GM21526 (cell line): ENCODE results near the gene GAL3ST1.
"Not testable (repeated sequence)": the region's sequence is repeated elsewhere in the genome, so short reads cannot be mapped to it uniquely, and the experiment has no call there.

ENCODE experiments used
- ATAC-seq: cut with Tn5 transposase; IDR thresholded peaks from one replicate; pipeline ENCODE4 v1.9.1; 2021; ENCODE audit warnings: moderate library complexity; ENCODE audit not compliant: unreplicated experiment, low FRiP score

The GAL3ST1 gene

GRCh38 chr22:30567277-30567676 lies 7.2 kb downstream of the GAL3ST1 start:
- ATAC-seq, result not testable (repeated sequence)

GRCh38 chr22:30566125-30566524 lies 8.3 kb downstream of the GAL3ST1 start:
- ATAC-seq, result no peak

- ATAC-seq, result no peak
These were observed 9.1 kb downstream of the GAL3ST1 start for GRCh38 chr22:30565341-30565740.

- no peak for ATAC-seq
These were observed 9.7 kb downstream of the GAL3ST1 start for GRCh38 chr22:30564761-30565119.

GRCh38 chr22:30564045-30564760 lies 10.3 kb downstream of the GAL3ST1 start:
- no peak for ATAC-seq

- ATAC-seq, result no peak
These were observed 12.1 kb downstream of the GAL3ST1 start for GRCh38 chr22:30562366-30562765.

- ATAC-seq, result no peak
These were observed 12.9 kb downstream of the GAL3ST1 start for GRCh38 chr22:30561402-30562189.

GRCh38 chr22:30560643-30561202 lies 13.7 kb downstream of the GAL3ST1 start:
- ATAC-seq, result not testable (repeated sequence)

- no peak for ATAC-seq
These were observed 14.6 kb downstream of the GAL3ST1 start for GRCh38 chr22:30559889-30560288.

- no peak for ATAC-seq
These were observed 17.2 kb downstream of the GAL3ST1 start for GRCh38 chr22:30557243-30557642.

GRCh38 chr22:30556388-30556787 lies 18.1 kb downstream of the GAL3ST1 start:
- ATAC-seq, result no peak

- no peak for ATAC-seq
These were observed 18.9 kb downstream of the GAL3ST1 start for GRCh38 chr22:30555282-30556210.

GRCh38 chr22:30553971-30554370 lies 20.5 kb downstream of the GAL3ST1 start:
- no peak for ATAC-seq

GRCh38 chr22:30552719-30553118 lies 21.7 kb downstream of the GAL3ST1 start:
- no peak for ATAC-seq

- not testable (repeated sequence) for ATAC-seq
These were observed 22.7 kb downstream of the GAL3ST1 start for GRCh38 chr22:30551813-30552212.

- ATAC-seq, result no peak
These were observed 27.3 kb downstream of the GAL3ST1 start for GRCh38 chr22:30547188-30547587.

- ATAC-seq, result no peak
These were observed 27.8 kb downstream of the GAL3ST1 start, which contains the start of gene SEC14L6 for GRCh38 chr22:30546616-30547015. Gene SEC14L6 (minus strand): TSS chr22:30546741. CDS start chr22:30546682, 59 bp downstream.

- ATAC-seq, result no peak
These were observed 31.7 kb downstream of the GAL3ST1 start for GRCh38 chr22:30542811-30543188.

GRCh38 chr22:30541961-30542810 lies 32.3 kb downstream of the GAL3ST1 start:
- ATAC-seq, result no peak

GRCh38 chr22:30541511-30541910 lies 33.0 kb downstream of the GAL3ST1 start:
- not testable (repeated sequence) for ATAC-seq
